OCI-M1 (cell line): ENCODE data around the gene STAM.
A peak's percentile ranks its signal among the peaks of the same experiment; 100 is the strongest.
"Not testable (repeated sequence)": the region's sequence is repeated elsewhere in the genome, so short reads cannot be mapped to it uniquely, and the experiment has no call there.

ENCODE experiments used
- DNase-seq: peaks from one replicate; lab custom pipeline; 2025; lab: John Stamatoyannopoulos, UW

Gene STAM

GRCh38 chr10:17643755-17644484 is at the start of gene STAM:
Gene STAM (plus strand): TSS chr10:17644151. CDS start chr10:17644340, 189 bp downstream.
- peak; percentile 95 for DNase-seq

GRCh38 chr10:17597386-17597785 is 46.6 kb upstream of the STAM start:
- no peak for DNase-seq

DNA sequence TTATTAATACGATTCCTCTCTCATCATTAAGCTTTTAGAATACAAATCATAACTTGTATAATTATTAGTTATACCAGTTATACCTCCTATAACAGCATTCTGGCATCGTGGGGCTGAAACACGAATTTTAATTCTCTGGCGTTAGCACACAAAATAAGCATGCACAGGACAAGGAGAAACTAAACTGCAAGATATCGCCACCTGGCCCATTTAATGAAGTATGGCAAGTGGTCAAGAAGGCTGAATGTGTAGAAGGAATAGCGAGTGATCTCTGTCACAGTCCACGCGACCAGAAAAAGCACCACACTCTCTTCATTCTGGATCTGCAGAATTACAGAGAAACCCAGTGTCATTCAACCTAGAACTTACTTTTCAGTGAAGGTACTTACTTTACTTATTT is 44.9 kb upstream of the STAM start:
- DNase-seq: peak; percentile 43

DNA sequence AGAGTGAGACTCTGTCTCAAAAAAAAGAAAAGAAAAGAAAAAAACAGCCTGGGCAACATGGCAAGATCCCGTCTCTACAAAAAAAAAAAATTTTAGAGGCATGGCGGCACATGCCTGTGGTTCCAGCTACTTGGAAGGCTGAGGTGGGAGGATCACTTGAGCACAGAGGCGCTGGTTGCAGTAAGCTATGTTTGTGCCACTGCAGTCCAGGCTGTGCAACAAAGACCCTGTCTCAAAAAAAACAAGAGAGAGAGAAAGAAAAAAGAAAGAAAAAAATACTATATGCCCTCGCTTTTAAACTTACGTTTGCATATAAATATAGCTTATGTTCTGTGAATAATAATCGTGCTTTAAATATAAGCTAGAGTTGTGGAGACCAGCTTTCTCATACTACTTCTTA is 38.0 kb upstream of the STAM start:
- no peak for DNase-seq

GRCh38 chr10:17606547-17607040 is 37.4 kb upstream of the STAM start:
- no peak for DNase-seq

- no peak for DNase-seq
These were observed 36.9 kb upstream of the STAM start for GRCh38 chr10:17607060-17607459.

DNA sequence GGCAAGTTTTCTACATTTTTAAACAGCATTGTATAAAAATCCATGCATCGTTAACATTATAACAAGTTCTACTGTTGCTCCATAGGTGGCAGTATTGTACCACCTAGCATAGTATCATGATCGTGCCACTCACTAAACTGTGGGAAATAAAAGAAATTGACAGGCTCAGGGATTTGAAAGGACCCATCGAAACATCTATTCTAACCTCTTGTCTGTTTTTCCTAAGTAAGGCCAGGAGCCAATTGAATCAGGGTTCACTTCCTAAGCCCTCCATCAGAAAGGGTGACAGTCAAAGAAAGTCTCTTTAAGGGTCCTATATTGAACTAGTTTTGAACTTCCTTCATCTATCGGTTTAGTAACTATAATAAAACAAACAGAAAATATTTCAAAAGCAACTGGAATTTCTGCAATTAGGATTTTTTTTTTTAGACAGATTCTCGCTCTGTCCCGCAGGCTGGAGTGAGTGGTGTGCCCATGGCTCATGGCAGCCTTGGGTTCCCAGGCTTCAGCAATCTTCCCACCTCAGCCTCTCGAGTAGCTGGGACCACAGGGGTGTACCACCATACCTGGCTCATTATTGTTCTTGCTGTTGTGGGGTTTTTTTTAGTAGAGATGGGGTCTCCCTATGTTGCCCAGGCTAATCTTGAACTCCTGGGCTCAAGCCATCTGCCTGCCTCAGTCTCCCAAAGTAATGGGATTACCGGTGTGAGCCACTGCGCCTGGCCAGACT is 36.2 kb upstream of the STAM start:
- peak; percentile 80 for DNase-seq

GRCh38 chr10:17609523-17610079 is 34.4 kb upstream of the STAM start:
- no peak for DNase-seq

- peak; percentile 87 for DNase-seq
These were observed 27.4 kb upstream of the STAM start for GRCh38 chr10:17616403-17617030.

DNA sequence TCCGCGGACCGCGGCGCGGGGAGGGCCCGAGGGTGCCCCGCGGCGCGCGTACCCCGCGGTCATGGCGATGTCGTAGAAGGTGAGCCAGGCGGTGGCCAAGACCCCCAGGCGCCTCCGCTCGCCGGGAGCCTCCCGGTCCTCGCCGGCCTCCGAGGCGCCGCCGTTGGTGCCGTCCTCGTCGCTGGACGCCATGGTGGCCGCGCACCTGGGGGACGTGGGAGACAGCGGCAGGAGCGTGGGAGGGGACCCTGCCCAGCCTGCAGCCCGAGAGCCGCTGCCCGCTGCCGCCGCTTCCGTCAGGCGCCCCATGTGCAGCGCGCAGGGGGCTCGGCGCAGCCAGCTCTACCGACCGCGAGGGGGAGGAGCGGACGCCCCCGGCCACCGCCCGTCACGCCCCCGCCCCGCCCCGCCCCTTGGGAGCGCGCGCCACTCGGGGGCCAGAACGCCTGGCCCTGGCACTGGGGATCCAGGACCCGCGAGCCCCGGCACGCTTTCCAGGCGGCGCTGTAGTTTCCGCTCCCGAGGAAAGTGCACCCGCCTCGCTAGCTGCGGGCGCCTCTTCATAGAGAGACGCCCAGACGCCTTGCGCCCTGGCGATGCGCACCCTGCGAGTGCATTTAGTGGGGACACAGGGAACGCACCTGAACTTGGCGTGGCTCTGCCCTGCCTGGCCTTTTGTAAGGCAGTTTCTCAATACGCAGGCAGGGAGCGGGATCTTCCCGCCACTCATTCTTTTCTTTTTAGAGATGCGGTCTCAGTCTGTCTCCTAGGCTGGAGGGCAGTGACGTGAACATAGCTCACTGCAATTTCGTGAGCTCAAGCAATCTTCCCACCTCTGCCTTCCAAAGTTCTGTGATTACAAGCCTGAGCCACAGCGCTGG is 26.7 kb upstream of the STAM start, which contains the start of gene HACD1:
TSS of gene HACD1 (minus strand) at position 344 of the 881 bp plus-strand sequence. CDS start at position 309, 35 bp downstream.
- DNase-seq: peak; percentile 71

DNA sequence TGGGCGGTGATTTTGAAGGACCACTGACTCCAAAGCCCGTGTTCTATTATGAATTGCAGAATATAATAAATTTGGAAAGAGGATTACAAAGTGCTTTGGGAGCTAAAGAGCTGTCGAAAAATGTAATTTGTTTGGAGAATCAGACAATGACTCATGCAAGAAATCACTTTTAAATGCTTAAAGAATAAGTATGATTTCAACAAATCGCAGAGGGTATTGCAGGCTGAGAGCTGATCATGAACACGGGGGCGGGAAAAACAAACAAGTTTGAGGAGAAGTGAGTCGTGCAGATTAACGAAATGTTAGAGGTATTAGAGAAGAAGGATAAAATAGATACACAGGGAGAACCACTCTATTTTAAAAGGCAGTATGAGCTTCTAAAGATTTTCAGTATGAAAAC is 21.9 kb upstream of the STAM start:
- DNase-seq: no peak

DNA sequence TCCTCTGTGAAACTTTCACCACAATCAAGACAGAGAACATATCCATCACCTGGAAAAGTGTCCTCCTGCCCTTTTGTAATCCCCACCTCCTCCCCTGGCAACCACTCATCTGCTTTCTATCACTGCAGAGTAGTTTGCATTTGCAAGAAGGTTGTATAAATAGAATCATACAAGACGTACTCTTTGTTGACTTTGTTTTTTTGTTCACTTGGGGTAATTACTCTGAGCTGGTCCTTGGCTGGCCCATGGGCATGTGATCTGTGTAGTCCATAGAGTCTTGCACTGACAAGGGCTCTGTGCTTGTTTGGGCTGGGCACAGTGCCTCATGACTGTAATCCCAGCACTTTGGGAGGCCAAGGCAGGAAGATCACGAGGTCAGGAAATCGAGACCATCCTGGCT is 19.0 kb upstream of the STAM start:
- no peak for DNase-seq

DNA sequence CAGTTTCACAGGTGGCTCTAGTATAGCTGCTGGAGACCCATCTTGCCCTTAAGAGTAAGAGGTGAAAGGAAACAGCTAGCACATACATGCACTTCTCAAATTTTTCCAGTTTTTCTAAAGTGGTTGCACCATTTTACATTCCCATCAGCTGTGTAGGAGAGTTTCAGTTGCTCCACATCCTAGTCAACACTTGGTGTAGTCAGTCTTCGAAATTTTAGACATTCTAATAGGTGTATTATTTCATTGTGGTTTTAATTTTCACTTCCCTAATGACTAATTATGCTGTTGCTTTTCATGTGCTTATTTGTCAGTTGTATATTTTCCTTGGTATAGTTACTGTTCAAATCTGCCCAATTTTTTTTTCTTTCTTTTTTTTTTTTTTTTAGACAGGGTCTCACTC is 17.3 kb upstream of the STAM start:
- no peak for DNase-seq

DNA sequence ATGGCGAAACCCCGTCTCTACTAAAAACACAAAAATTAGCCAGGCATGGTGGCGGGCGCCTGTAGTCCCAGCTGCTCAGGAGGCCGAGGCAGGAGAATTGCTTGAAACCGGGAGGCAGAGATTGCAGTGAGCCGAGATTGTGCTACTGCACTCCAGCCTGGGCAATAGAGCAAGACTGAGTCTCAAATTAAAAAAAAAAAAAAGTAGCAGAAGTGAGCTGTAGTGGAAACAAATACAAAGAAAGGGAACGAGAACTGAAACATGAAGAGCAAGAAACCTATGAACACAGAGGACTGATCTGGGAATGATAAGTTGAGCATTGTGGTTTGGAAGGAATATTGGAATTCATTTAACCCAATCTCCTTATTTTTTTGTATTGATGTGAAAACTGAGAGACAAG is 11.4 kb upstream of the STAM start:
- not testable (repeated sequence) for DNase-seq

- no peak for DNase-seq
These were observed 10.6 kb upstream of the STAM start for GRCh38 chr10:17633353-17633752.

DNA sequence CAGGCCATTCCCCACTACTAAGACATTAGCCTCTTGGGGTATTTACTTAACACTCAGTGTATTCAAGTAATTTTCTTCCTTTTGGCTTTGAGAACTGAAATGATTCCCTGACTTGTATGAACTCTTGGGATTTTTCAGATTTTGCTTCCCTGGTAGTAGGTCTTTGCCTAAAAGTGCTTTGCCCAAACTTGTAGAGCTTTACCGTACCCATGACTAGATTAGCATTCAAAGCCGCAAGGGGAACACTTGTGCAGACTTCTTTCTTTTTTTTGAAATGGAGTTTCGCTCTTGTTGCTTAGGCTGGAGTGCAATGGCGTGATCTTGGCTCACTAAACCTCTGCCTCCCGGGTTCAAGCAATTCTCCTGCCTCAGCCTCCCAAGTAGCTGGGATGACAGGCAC is 6.1 kb upstream of the STAM start:
- DNase-seq: no peak

DNA sequence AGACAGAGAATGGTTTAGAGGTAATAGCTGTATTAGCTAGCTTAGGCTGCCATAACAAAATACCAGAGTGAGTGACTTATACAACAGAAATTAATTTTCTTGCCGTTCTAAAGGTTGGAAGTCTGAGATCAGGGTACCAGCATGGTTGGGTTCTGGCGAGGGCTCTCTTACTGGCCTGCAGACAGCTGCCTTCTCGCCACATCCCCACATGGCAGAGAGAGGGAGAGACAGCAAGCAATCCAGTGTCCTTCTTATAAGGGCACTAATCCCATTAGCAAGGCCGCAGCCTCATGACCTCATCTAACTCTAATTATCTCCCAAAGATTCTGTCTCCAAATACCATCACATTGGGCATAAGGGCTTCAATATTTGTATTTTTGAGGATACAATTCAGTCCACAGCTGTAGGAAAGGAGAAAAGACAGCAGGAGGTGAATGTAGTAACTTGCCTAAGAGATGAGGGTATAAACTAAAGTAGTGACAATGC is 3.6 kb upstream of the STAM start:
- DNase-seq: no peak

GRCh38 chr10:17643339-17643754 is 604 bp upstream of the STAM start:
- no peak for DNase-seq

DNA sequence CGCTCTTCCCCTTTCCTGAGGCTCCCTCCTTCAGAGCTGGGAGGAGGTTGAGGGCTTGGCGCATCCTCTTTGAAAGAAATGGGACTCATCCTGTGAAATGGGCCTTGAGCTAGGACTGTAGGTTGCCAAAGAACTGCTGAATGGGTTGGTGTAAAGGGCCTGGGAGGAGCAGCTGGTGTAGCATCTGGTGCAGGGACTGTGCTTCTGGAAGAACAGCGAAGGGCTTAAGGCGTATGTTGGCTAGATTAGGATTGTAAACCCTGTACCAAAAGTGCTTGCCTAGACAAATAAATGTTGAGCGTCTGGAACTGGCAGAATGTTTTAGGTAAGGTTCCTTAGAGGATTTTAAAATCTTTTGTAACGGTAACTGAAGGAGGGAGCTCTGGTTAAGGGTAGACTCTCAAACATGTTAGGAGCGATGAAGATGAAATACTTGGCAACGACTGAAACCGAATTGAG is 563 bp downstream of the STAM start:
- DNase-seq: peak; percentile 70

DNA sequence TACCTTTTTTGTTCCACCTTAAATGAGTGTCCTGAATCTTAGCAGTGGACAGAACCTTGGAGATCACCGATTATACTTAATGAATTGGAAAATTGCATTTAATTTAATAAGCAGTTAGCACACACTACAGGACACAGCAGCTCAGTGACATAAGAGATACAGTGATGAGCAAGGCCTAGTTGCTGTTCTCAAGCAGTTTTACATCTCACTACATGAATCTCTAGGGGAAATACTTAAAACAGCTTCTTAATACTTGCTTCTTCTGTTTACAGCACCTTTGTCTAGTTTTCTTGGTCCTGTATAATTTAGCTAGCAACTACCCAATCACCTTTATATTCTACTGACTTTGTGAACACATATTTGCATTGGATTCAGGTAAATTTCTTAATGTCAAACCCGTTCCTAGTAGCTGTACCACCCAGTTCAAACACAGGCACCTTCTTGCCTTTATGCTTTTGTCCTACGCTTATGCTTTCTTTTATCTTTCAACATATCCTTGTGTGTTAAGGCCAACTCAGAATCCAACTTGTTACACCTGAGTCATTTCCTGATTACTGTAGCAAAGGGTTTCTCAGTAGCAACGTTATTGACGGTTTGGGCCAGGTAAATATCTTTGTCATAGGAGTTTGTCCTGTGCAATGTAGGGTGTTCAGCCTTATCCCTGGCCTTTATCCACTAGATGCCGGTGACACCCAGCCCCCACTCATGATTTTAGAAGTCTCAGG is 1.8 kb downstream of the STAM start:
- peak; percentile 55 for DNase-seq
